ENCODE data around the gene CPNE2.
"Not testable (repeated sequence)": the region's sequence is repeated elsewhere in the genome, so short reads cannot be mapped to it uniquely, and the experiment has no call there.

CPNE2 gene

DNA sequence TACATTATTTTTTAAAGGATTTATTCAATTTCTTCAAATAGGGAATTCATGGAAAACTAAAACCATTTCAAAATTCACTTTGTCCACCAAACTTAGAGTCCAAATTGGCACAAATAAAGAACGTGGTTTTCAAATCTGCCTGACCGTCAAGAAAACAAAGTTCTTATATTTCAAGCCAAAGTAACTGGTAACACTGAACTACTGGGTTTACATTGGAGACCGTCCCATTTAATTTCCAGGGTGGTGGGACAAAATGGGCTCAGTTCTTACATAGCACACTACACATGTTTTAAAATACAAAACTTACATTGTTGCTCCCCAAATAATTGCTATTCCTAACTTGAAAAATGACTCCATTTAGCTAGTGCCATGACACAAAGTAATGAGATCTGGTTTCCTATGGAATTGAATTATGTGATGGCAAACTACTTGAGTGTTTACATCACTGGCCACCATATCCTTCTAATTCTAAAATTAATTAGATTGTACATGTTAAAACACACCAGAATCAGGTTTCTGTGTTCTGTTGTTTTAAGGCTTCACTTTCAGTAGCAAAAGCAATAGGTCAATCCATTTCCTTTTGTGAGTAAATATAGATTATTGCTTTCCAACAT is 86.9 kb downstream of the CPNE2 start:
- DNase-seq: no peak

DNA sequence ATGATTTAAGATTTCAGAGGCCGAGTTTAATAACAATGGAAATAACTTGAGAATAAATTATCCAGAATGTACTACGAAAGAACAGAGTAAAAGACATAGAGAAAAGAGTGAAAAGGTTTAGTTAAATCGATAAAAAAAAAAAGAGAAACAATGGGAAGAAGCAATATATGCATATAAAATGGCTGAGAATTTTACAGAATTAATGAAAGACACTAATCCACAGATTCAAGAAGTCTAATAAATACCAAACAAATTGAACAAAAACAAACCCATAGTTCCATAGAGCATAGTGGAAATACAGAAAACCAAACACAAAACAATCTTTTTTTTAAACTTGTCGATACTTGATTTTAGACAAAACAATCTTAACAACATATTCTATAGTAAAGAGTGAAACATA is 91.7 kb downstream of the CPNE2 start:
- DNase-seq: no peak

DNA sequence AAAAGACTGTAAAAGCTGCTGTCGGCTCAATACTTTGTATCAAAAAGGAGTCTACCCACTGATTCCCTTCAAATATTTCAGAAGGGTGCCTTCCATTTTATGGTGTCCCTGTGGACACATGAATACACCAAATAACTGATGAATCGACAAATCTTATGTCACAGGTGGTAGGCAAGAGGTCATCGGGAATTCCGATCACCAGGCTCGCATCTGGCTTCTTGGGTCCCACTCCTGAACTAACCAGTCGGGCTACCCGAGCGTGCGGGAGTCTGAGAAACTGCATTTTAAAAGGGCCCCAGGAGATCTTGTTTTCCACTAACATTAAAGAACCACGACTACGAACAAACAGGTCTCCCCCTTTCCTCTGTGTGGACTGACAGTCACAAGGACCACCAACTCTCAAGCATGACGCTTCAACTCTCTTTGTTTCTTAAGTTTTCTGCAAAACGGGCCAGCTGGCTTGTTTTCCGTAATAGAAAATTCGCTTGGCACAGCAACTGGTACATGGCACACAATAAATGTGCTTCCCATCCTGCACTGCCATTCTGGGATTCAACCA is 92.6 kb downstream of the CPNE2 start:
- DNase-seq: no peak

GRCh38 chr16:57185446-57185944 is 93.1 kb downstream of the CPNE2 start:
- DNase-seq: no peak

GRCh38 chr16:57185945-57186871 is 93.8 kb downstream of the CPNE2 start, which contains the start of the genes PSME3IP1 and RSPRY1:
PSME3IP1 (minus strand) TSS chr16:57186039; CDS start chr16:57173854, 12,185 bp downstream.
RSPRY1 (plus strand) TSS chr16:57186329; CDS start chr16:57204659, 18,330 bp downstream.
- peak; percentile 93 for DNase-seq

DNA sequence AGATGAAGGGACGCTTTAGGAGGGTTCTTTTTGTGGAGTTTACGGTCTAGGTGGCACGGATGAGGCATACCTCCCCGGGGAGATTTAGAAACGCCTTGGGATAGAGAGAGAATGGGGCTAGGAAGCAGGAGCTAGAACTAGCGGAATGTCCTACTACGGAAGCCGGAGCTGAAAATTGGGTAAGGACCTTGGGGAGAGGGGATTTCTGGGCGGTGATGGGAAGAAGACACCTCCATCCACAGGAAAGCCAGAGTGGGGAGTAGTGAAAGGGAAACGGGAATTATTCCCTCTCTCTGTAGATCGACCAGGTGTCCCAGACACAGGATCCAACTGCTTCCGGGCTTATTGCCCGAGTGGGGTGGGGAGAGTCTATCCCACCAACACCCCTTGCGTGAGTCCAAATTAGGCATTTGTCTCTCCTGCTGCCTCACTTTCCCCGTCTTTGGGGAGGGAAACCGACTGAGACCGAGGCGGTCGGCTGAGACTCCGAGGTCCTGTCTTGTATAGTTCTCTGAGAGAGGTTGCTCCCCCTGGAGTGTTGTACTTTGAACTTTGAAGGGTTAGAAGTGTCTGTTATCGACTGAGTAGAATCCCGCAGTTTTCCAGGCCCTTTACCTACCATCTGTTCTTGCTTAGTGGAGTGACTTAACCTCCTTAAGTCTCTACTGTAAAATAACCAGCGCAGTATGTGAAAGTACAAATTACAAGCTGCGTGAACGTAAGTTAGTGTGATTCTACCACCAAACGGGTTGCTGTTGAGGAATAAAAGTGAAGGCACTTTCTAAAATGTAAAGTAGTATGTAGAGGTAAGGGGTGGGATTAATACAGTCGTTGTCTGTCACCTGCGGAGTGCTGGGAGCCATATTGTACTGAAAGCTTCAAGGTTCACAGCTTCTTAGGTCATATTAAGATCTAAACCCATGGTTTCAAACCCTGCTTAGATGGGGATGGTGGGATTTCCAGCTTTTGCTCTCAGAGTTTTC is 94.8 kb downstream of the CPNE2 start:
- no peak for DNase-seq

- not testable (repeated sequence) for DNase-seq
These were observed 95.7 kb downstream of the CPNE2 start for GRCh38 chr16:57187902-57188710.

- no peak for DNase-seq
These were observed 96.3 kb downstream of the CPNE2 start for GRCh38 chr16:57188711-57189002.

DNA sequence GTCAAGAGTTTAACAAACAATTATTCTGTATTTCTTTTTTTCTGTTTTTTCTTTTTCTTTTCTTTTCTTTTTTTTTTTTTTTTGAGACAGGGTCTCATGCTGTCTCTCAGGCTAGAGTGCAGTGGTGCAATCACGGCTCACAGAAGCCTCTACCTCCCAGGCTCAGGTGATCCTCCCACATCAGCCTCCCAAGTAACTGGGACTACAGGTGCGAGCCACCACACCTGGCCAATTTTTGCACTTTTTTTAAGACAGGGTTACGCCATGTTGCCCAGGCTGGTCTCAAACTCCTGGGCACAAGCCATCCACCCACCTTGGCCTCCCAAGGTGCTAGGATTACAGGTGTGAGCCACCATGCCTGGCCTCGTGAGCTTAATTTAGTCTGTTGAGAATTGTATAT is 97.1 kb downstream of the CPNE2 start:
- not testable (repeated sequence) for DNase-seq

GRCh38 chr16:57190136-57190535 is 97.8 kb downstream of the CPNE2 start:
- DNase-seq: no peak

- no peak for DNase-seq
These were observed 98.7 kb downstream of the CPNE2 start for GRCh38 chr16:57191056-57191571.

- DNase-seq: no peak
These were observed 99.8 kb downstream of the CPNE2 start for GRCh38 chr16:57192146-57192545.

DNA sequence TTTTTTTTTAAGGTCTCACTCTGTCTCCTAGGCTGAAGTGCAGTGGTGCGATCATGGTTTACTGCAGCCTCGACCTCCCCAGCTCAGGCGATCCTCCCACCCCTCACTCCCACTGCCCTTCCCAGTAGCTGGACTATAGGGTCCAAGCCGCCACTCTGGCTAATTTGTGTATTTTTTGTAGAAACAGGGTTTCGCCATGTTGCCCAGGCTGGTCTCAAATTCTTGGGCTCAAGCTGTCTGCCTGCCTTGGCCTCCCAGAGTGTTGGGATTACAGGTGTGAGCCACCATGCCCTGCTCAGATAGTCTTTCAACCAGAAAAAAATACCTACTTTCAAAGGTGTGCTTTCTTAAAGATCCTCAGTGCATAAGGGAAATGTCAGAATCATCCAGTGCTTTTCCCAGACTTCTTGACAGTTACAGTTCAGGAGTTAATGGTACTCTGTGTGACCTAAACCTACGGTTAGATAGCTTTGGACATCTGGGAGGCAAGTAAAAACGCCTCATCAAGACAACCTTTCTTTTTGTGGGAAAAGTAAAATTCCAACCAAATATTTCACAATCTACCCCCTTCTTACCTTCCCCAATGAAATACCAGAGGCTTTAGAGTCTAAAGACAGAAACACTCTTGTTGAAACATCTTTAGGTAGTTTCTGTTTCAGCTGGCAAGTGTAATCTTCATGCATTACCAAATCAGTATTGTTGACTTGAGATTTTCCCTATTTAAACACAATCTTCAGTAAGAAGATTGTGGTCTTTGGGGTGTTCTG is 100.5 kb downstream of the CPNE2 start:
- DNase-seq: no peak

DNA sequence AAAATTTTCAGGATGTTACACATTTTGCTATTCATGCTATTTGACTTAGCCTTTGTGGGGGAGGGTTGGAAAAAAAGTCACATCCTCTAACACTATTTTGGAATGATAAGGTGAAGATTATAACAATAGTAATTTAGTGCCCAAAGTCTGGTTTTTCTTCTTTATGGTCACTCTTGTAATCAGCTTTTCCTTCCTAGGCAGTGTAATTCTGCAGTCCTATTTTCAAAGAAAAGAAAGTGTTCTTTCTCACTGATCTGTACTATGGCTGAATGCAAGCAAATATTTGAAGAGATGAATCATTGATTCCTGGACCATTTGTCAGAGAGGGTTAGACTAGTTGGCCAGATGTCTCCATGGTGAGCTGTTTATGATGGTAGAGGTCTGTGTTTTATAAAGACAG is 102.1 kb downstream of the CPNE2 start:
- no peak for DNase-seq

DNA sequence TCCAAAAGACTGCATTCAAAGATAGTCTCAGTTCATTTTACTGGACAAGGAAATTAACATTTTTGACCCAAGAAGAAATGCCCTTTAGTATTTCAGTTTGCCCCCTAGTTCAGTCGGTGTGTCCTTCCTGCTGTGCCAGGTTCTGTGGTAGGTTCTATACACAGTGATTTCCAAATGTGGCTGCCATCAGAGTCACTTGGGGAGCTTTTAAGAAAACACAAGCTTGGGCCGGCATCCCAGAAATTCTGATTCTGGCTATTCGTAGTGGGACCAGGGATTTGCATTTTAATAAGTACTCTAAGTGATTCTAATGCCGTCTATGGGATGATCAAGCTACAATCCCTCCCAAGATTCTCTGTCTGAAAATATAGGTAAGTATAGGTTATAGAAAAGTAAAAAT is 103.9 kb downstream of the CPNE2 start:
- DNase-seq: no peak

DNA sequence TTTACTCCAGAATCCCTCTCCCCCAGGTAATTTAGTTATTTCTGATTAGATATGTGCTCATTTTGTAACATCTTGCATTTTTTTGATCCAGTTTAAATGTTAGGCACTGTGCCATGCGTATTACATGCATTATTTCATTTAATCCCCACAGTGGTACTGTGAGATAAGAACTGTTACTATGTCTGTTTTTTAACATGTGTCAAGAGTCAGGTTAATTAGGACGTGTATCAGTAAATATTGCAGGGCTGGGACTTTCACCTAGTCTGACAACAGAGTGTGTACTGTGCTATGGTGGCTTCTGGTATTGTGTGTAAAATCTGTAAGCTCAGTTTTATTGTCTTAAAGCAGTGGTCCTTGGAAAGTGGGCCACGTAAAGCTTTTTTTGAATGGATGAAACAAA is 104.4 kb downstream of the CPNE2 start:
- no peak for DNase-seq
